ENCODE measurements around the gene EIF4A3.

EIF4A3 gene

GRCh38 chr17:80141463-80142165, 5.3 kb downstream of the EIF4A3 start:
- no peak for DNase-seq (ENCODE audit: low read depth, low spot score)
- no peak overlapping the region for H3K27ac ChIP-seq

DNA sequence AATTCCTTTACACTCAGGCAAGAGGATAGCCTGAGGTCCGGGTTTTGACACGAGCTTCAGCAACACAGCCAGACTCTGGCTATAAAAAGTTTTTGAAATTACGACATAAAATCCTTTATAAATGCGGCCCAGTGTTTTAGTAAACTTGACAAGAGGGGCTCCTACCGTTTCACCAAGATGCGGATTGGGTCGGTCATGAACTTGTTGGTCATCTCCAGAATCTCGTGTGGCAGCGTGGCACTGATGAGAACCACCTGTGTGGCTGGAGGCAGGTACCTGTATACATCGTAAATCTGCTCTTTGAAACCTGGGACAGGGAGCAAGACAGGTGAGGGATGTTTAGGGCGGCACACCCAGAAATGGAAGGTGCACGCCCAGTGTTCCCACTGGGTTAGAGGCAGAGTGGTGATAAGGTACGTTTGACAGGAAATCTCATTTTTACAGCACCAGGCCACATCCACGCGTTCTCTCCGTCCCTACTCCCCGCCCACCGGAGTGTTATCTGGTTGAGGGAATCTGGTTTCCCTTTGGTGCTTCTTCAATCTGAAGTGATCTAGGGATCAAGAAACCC, 8.0 kb downstream of the EIF4A3 start:
- H3K27ac ChIP-seq: no peak overlapping the region
- DNase-seq (ENCODE audit: low read depth, low spot score): no peak

GRCh38 chr17:80137131-80137530, 9.8 kb downstream of the EIF4A3 start:
- no peak overlapping the region for H3K27ac ChIP-seq
- DNase-seq (ENCODE audit: low read depth, low spot score): no peak

DNA sequence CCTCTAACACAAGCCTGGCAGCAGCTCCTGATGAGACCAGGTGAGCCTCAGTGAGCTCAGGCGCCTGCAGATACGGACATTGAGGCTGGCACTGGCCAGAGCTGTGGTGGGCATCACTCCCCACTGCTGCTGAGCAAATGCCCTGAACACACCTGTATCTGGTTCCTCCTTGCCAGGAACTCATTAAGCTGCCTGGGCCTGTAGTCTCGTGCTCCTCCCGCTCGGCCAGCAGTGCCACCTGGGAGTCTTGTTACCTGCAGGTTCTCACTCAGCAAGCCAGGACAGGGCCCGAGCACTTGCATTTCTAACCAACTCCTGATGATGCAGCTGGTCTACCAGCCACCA, 13.3 kb downstream of the EIF4A3 start:
- DNase-seq (ENCODE audit: low read depth, low spot score): peak; percentile 26
- H3K27ac ChIP-seq: no peak overlapping the region

DNA sequence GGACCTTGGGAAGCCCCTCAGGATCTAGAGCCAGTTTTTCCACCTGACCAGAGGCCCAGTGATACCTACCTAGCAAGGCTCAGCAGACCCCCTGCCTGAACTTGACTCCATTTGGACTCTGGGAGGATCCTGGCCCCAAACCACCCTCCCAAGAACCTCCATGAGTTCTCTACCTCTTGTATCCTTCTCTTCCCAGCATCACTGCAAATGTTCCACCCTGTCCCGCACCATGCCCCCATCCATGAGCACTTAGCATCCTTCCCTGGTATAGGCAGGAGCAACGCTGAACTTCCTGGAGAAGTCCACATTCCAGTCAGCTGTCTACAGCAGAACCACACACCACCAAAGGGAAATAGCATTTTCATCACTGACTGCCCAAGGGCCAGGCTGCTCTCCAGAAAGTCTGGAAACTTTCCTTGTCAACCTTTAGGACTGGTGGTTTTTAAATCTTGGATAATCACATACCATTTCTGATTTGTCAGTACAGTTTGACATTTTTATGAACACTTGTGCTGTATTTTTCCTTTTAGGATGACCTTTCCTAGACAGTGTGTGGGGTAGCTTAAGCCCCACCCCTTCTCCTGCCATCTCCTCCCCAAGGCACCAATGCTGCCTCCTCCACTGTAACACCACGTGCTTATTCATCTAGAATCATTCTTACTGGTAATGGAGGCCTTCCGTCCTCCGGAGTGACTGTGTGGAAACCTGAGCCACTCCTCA, 13.9 kb downstream of the EIF4A3 start:
- H3K27ac ChIP-seq: no peak overlapping the region
- DNase-seq (ENCODE audit: low read depth, low spot score): no peak

DNA sequence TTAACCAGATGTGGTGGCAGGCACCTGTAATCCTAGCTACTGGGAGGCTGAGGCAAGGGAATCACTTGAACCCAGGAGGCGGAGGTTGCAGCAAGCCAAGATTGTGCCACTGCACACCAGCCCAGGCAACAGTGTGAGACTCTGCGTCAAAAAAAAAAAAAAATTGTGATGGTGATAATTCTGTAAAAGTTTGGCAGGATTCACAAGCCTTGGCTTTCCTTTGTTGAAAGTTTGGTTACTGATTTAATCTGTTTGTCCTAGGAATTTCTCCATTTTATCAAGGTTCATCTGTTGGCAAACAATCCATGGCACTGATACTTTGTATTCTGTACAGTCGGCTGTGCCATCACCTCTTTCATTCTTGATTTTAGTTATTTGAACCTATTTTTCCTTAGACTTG, 15.9 kb downstream of the EIF4A3 start:
- DNase-seq (ENCODE audit: low read depth, low spot score): no peak

DNA sequence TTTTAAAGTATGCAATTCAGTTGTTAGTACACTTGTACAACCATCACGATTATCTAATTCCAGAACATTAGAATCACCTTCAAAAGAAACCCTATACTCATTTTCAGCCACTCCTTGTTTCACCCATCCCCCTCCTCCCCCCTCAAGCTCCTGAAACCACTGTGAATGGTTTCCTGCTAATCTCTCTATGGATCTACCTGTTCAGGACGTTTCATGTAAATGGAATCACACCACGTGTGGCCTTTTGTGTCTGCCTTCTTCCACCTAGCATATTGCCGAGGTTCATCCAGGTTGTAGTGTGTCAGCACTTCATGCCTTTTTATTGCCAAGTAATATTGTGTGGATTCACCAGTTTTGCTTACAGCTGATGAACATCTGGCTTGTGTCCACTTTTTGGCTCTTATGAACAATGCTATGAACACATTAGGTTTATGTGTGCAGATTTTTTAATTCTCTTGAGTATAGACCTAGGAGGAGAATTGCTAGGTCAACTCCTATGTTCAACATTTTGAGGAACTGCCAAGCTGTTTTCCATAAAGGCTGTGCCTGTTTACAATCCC, 17.8 kb downstream of the EIF4A3 start:
- H3K27ac ChIP-seq: peak overlapping the region; percentile 16
- DNase-seq (ENCODE audit: low read depth, low spot score): peak; percentile 46

More for the DNA sequence above, 15.9 kb downstream of the EIF4A3 start:
- no peak overlapping the region for H3K27ac ChIP-seq

- no peak overlapping the region for H3K27ac ChIP-seq
- DNase-seq (ENCODE audit: low read depth, low spot score): no peak
Measured at GRCh38 chr17:80126449-80126715, 20.5 kb downstream of the EIF4A3 start.

GRCh38 chr17:80125656-80126448, 21.1 kb downstream of the EIF4A3 start:
- no peak for DNase-seq (ENCODE audit: low read depth, low spot score)
- no peak overlapping the region for H3K27ac ChIP-seq

DNA sequence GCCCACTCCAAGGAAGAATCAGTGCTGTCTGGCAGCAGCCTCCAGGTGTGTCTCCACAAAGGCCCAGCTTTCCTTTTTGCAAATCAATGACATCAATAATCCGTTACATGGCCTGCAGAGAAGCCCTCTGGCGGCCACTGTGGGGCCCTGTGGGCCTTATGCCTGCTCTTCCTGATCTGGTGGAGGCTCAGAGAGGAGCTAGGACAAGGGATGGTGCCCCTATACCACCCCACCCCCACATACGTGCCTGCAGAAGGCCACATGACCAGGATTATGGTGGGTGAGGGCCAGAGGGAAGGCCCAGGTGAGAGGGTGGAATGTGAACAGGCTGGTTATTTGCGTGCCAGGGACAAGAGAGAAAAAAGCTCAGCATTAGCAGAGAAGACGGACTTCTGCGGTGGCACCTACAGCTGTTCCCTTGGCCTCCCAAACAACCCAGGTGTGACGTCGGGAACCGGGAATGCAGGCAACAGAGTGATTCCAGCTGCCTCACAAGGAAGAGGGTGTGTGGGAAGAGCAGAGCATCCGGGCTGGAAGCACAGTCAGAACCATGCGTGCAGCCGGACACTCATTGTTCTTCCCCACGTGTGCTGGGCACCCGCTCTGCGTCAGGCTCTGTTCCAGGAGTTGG, 22.5 kb downstream of the EIF4A3 start:
- H3K27ac ChIP-seq: peak overlapping the region; percentile 72
- DNase-seq (ENCODE audit: low read depth, low spot score): peak; percentile 65

DNA sequence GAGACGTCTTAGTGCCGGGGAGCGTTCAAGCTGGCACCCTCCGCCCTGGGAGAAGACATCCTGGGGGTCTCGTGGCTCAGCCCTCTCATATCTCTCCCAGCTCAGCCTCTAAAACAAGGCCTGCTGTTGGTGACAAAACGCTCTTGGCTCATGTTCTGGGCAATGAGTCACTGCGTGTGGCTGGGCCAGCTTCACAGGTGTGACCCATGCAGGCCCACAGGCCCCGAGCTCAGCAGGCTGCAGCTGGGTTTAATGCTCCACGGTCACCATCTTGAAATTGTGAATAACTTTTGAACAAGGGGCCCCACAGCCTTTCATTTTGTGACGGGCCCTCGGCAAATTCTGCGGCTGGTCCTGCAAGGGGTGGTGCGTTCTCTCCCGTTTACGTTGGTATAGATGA, 23.1 kb downstream of the EIF4A3 start:
- H3K27ac ChIP-seq: peak overlapping the region; percentile 72
- peak; percentile 27 for DNase-seq (ENCODE audit: low read depth, low spot score)

- H3K27ac ChIP-seq: no peak overlapping the region
- no peak for DNase-seq (ENCODE audit: low read depth, low spot score)
Measured at GRCh38 chr17:80122926-80123505, 23.9 kb downstream of the EIF4A3 start.

- no peak overlapping the region for H3K27ac ChIP-seq
- DNase-seq (ENCODE audit: low read depth, low spot score): no peak
Measured at GRCh38 chr17:80122026-80122575, 24.8 kb downstream of the EIF4A3 start.

- H3K27ac ChIP-seq: no peak overlapping the region
- DNase-seq (ENCODE audit: low read depth, low spot score): no peak
Measured at GRCh38 chr17:80119839-80120238, 27.1 kb downstream of the EIF4A3 start.

- no peak overlapping the region for H3K27ac ChIP-seq
- DNase-seq (ENCODE audit: low read depth, low spot score): no peak
Measured at GRCh38 chr17:80119271-80119791, 27.6 kb downstream of the EIF4A3 start.

GRCh38 chr17:80118601-80119270, 28.2 kb downstream of the EIF4A3 start:
- DNase-seq (ENCODE audit: low read depth, low spot score): no peak
- H3K27ac ChIP-seq: no peak overlapping the region

DNA sequence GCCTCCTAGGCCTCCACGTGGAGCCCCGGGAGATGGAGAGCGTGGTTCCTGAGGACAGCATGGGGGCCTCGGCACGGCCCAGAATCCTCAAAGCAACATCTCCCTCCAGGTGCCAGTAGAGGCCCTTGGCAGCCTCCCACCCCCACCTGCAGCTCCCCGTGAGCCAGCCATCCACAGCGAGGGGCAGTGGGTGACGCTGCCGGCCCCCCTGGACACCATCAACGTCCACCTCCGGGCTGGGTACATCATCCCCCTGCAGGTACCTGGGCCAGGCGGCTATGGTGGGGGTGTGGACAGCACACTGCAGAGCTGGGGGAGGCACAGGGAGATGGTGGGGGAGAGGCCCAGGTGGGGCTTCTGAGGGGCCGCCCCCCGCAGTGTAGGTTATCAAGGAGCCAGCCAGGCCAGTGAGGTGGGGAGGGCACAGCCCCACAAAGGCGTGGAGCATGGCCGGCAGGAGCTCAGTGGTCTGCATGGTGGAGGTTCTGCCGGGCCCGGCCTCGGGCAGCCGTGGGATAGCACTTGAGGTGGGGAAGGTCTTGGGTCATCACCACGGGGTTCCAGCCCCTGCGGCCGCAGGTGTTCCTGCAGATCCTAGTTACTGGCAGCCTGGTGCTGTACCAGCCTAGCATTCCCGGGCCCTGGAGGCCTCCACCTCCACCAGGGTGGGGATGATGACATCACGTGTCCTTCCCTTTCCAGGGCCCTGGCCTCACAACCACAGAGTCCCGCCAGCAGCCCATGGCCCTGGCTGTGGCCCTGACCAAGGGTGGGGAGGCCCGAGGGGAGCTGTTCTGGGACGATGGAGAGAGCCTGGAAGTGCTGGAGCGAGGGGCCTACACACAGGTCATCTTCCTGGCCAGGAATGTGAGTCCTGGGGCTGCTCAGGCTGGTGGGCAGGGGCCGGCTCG, 29.2 kb downstream of the EIF4A3 start:
- no peak for DNase-seq (ENCODE audit: low read depth, low spot score)
- no peak overlapping the region for H3K27ac ChIP-seq

GRCh38 chr17:80116921-80117380, 30.0 kb downstream of the EIF4A3 start:
- no peak overlapping the region for H3K27ac ChIP-seq
- no peak for DNase-seq (ENCODE audit: low read depth, low spot score)

Measured in epithelial cell of prostate (primary cell).